Endometrium (tissue), 2 donors: ENCODE data around the gene DDR2.
"Not testable (repeated sequence)": the region's sequence is repeated elsewhere in the genome, so short reads cannot be mapped to it uniquely, and the experiment has no call there.

Experiments
- FAIRE-seq: peaks from 2 replicates; lab custom pipeline; 2012; peaks lifted over from hg19 to GRCh38; lab: Jason Lieb, UNC
- donor health status: control.
- donor health status: control.

DDR2 gene

DNA sequence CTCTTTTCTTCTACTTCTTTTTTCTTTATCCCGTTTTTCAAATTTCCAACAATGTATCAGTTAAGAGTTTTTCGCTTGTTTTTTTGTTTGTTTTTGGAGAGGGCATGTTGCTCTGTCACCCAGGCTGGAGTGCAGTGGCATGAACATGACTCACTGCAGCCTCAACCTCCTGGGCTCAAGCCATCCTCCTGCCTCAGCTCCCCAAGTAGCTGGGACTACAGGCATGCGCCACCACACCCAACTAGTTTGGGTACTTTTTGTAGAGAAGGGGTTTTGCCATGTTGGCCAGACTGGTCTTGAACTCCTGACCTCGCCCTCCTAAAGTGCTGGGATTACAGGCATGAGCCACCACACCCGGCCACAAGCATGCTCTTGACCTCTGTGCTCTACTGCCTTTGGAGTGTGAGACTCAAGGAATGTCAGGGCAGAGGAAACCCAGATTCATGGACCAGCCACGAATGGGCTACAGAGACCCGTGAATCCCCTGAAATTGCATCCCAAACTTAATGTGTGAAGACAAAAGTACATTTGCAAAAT is 93.1 kb downstream of the DDR2 start:
- FAIRE-seq, result no peak

DNA sequence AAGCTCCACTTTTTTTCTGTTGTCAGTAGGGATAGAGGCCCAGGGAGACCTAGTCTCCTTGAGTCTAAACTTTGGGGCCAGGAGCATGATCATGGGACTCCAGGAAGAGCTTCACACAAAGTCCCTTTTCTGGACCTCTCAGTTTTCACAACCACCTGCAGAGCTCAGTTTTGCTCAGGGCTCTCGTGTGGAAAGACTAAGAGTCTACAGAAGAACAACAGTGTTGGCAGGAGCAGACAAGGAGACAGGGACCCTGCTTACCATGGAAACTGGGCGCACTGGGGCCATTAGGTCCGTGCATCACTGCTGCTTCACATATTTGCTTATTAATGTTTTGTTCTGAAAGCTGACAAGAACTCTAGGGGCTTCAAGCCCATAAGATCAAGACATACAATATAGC is 94.3 kb downstream of the DDR2 start:
- no peak for FAIRE-seq

DNA sequence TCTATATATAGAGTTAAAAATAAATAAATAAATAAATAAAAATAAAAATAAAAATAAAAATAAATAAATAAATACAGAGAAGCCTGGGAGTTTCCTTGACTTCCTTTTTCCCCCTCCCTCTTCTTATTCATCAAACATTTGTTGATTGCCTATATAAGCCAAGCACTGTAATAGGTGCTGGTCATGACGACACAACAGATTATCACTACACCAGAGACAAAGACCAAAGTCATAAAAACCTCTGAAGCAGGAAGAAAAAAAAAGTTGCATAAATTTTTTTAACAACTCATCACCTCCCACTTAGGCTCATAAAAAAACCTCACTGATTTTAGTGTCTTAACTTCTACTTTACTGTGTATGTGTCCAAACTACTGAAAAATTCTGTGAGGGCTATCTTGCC is 95.2 kb downstream of the DDR2 start:
- peak; percentile 94 for FAIRE-seq

DNA sequence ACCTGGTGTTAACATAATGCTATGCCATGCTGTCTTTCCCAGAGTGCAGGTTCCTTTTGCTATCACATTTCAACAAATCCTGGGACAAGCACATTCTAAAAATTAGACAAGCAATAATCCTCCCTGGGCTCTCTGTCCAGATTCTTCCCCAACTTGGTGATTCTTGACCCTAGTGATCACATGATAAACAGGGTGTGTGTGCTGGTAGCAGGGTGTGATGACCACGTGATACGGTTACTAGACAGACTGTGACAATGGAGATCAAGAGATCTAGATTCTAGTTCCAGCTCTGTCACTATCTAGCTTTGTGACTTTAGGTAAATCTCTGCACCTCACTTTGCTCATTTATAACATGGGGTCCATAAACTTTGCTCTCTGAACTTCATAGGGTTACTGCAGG is 96.3 kb downstream of the DDR2 start:
- no peak for FAIRE-seq

DNA sequence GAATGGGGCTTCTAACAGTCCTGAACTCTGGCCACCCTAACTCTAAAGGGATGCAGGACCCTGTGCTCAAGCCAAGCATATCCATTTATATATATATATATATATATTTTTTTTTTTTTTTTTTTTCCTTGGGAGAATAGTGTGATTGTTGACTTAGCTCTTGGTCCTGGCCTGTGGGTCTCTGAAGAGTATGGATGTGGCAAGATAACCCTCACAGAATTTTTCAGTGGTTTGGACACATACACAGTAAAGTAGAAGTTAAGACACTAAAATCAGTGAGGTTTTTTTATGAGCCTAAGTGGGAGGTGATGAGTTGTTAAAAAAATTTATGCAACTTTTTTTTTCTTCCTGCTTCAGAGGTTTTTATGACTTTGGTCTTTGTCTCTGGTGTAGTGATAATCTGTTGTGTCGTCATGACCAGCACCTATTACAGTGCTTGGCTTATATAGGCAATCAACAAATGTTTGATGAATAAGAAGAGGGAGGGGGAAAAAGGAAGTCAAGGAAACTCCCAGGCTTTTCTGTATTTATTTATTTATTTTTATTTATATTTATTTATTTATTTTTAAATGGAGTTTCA is 97.0 kb downstream of the DDR2 start:
- peak; percentile 99 for FAIRE-seq

DNA sequence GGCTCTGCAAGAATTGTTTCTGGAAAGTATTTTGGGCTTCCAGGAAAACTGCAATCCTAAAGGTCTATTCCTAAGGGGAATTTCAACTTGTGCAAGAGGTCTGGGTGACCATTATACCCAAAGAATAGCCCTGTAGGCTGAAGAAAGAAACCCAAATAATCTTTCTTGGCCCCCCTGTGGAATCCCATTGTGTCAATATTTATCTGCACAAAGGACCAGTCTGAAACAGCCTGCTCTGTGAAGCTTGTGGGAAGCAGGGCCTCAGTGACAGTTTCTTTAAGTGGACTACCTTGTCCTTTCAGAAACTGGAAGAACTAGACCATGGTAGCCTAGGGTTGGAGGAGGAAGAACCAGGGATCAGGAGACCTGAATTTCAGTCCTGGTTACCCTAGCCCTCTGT is 99.8 kb downstream of the DDR2 start:
- no peak for FAIRE-seq

DNA sequence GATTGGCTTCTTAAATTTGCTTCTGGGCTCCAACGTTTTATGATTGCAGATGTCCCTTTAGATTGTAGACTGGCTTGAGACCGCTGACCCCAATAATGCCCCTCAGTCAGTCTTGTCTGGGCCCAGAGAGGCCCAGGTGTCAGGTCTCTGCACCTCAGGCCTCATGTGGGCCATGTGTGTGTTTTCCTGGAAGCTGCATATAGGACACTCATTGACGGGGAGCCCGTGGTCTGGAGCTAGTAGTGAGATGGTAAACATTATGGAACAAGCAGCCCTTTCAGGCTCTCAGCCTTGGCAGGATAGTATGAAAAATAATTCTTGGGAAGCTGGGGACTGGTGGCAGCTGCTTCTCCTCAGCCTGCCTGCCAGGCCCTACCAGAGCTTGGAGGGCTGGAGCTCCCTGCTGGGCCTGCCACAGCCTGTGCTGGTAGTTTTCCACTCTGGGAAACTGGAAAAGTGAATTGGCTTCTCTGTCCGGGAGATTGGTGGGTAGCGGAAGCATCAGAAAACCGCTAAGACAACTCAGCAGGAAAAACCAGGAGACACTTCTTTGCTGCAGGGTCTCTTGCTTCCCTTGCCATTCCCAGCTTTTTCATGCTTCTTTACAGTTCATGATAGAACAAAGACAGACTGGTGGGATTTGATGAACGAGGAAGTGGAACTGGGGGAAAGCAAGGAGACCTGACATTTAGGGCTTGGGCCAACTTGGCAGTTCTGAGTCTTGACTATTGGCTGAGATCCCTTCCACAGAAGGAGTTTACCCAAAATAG is 100.5 kb downstream of the DDR2 start:
- no peak for FAIRE-seq

DNA sequence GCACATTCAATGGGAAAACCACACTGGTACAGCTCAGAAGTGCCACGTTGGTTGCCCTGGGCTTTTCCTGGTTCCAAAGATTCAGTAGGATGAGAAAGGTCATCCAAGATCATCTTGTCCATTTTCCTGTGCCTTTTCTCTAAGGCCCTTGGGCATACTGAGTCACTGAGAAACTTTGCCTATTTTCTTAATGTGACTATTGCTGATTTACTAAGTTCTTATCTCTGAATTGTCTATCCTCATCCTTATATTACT is 101.0 kb downstream of the DDR2 start:
- FAIRE-seq, result no peak

DNA sequence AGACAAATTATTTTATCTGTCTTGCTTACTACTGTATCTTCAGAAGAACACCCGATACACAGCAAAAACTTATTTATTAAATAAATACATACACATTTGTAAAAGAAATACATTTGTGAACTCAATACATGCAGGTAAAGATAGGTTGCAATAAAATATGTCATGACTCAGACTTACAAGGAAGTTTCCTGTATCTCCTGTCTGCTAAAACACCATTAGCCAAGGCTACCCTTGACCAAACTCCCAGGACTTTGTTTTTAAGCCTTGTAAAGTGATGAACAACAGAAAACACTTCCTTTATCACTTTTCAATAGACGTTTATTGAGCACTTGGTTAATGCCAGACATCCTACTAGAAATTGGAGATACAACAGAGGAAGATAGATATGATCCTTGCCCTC is 101.8 kb downstream of the DDR2 start:
- FAIRE-seq, result no peak

DNA sequence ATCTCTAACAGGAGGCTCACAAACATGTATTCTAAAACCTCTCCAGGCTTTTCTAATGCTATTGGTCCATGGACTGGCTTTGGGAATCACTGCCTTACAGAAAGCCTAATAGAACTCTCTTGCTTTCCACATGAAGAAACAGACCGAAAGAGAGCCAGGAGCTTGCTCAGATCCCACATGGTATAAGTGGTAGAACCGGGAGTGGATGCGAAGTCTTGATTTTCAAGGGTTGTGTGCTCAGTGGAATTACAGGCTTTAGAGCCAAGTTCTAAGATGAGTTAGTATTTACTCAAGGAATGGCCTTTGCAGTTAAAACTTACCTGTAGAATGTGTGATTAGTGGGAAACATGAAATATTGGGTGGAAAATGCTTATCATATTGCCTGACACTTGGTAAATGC is 103.9 kb downstream of the DDR2 start:
- FAIRE-seq, result no peak

DNA sequence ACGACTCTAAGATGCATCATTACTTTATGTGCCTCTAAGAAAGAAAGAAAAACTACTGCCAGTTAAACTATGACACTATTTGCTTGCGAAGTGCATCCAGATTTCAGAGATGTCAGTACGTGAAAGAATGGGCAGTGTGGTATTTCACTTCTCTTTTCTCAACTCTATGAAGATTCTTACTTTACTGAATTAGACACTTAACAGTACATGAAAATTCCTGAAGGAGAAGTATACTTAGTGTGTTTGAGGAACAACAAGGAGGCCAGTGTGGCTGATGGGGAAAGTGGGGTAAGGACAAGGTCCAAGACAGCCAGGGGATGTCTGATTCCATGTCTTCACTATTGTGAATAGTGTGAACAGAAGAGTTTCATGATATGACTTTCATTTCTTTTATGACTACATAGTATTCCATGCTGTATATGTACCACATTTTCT is 104.4 kb downstream of the DDR2 start:
- no peak for FAIRE-seq

DNA sequence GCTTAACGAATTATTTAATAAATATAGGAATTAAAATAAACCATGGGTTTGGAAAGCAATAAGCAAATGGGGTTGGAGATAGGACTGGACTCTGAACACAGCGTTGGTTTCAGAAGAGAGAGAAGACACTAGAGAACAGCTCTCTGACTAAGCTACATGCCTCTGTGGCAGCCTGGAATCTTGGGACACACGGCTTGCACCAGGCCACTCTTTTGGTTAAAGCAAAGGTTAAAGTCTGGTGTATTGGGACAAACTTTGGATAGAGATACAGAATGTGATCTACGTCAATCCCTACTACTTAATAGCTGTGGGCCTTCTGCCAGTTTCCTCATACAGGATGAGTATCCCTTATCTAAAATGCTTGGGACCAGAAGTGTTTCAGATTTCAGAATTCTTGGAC is 108.5 kb downstream of the DDR2 start:
- no peak for FAIRE-seq

DNA sequence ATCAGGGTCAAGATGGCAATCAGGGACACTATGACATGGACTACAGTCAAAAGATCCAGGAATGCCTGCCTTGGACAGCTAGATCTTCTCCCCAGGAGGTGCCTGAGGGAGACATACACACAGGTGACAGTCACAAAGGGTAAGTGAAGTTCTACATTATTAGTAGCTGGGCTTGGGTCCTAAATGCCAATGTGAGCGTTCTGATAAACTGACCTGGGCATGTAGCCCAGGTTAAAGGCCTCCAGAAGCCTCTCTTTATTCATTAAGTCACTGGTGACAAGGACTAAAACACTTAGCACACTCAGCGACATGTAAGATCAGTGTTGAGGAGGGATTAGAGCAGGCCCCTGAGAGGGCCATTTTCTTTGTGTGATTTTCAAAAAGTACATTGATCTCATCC is 109.3 kb downstream of the DDR2 start:
- no peak for FAIRE-seq

DNA sequence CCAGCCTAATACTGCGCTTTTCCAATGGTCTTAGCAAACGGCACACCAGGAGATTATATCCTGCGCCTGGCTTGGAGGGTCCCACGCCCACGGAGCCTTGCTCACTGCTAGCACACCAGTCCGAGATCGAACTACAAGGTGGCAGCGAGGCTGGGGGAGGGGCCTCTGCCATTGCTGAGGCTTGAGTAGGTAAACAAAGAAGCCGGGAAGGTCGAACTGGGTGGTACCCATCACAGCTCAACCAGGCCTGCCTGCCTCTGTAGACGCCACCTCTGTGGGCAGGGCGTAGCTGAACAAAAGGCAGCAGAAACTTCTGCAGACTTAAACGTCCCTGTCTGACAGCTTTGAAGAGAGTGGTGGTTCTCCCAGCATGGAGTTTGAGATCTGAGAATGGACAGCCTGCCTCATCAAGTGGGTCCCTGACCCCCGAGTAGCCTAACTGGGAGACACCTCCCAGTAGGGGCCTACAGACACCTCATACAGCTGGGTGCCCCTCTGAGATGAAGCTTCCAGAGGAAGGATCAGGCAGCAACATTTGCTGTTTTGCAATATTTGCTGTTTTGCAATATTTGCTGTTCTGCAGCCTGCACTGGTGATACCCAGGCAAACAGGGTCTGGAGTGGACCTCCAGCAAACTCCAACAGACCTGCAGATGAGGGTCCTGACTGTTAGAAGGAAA is 114.1 kb downstream of the DDR2 start:
- FAIRE-seq, result not testable (repeated sequence)

DNA sequence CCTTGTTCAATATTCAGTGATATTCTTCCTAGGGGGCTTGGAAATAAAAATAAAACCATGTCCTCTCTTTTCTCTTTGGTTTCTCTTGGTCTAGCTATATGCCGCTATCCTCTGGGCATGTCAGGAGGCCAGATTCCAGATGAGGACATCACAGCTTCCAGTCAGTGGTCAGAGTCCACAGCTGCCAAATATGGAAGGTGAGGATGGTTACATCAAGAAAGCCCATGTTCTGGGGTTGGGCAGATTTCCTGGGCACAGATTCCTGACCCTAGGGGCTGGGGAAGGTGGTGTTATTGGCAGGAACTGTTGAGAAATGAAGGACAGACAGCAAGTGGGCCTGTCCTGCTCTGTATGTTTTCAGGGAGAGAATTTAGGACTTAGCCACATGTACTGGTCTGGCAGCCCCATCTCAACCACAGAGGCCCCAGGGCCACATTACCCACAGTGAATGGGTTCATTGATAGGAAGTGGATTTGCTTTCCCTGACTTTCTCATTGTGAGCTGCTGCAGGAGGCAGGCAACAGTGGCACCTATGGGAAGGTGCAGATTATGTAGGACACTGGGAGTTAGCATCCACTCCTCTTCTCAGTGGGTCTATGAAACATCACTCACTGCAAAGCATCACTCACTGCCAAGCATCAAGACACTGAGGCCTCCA is 120.9 kb downstream of the DDR2 start:
- no peak for FAIRE-seq

DNA sequence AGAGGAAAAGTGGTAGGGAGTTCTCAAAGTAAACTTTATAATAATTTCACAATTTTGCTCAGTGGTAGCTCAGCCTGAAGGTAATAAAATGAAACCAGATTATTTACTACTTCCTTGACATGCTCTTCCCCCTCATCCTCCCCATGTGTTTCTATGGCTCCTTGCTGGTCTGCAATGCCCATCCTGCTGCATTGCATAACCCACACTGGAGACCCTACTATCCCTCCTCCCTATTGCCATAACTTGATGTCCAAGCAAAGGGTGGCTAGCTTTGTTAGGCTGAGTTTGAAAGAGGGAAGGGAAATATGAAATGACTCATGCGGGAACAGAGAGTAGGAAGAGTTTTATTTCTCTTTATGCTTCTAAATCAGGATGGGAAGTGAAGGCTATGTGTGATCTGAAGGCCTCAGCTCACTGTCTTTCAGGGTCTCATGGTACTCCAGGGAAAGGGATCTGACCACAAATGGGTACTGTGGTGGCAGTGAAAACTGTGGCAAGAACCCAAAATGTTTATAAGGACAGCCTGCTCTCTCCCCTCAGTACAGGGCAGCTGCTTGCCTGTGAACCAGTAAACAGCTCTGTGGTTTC is 121.8 kb downstream of the DDR2 start:
- no peak for FAIRE-seq

DNA sequence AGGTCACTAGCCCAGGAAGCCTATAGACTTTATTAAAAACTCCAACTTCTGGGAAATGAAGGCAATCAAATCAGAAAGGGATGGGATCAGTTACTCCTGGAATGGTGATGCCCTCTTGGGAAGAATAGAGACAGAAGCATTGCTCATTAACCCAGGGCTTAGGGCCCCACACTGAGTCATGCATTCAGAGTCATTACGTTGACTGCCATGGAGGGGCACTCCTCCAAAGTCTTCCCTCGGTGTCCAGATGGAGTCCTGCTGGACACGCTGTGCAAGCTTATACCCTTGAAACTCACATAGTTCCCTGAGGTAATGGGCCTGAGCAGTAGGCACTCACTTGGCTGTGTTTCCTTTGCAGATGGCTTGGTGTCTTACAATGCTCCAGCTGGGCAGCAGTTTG is 123.0 kb downstream of the DDR2 start:
- no peak for FAIRE-seq

DNA sequence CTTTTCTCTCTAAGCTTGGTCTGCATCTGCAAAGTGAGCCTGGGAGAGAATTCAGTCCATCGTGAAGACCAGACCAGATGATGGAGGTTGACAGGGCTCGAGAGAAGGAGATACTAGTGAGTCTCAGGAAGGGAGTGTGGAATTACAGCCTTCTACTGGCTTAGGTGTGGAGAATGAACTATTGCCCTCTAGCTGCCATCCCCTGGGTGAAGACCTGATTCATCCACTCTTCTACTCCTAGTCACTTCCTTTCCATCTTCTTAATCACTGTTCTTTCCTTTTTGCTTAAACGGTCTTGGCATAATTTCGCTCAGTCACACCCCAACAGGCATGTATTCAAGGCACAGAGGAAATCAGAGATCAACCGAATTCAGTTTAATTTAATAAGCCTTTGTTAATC is 124.3 kb downstream of the DDR2 start:
- no peak for FAIRE-seq

DNA sequence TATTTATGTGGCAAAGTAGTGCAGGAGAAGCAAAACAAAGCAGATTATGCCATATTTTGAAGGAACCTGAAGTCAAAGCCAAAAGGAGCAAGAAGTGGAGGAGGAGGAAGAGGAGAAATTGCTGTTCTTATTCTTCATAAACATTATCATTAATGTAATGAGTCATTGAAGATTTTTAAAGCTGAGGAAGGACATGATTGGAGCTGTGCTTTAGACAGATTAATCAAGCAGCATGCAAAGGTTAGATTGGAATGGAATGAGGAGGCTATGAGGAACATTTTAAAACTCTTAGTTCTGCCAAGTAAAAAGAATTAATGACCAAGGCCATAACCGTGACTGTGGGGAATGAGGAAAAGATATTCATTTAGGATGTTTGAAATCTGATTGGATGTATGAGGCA is 125.2 kb downstream of the DDR2 start:
- no peak for FAIRE-seq

DNA sequence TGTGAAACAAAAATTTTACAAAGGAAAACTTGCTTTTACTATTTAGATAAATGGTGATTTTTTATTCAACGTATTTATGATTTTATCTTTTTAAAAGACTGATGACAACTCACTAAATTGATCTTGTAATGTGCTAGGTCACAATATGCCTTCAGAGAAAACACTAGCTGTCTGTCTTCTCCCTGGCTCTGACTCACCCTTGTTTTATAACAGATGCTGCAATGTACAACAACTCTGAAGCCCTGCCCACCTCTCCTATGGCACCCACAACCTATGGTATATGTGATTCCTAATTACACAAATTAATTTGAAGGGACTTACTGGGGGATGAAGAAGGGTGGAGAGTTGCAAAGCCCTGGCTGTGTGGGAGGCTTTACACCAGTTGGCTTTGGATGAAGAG is 133.5 kb downstream of the DDR2 start:
- no peak for FAIRE-seq

DNA sequence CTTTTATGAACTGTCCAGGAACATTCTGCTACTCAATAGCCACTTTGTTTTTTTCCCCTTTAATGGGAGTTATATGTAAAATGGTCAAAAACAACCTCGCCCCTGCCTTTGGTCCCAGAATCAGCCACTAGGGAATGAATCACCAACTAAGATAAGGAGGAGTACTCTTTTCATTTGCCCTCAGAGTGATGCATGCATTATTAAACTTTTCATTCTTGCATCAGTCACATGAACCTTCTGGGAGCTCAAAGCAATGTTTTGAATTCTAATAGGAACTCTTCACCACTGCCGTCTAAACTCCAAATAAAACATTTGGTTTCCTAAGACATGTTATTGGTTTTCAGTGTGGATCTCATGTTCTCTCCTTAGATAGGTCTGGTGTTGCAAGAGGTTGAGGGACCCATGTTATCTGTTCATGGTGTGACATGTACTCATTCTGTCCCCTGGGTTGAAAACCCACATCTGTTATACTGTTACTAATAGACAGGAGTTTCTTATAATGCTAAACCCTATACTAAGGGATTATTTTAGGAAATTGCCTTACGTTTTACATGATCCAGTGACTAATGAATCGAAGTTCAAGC is 140.4 kb downstream of the DDR2 start:
- no peak for FAIRE-seq

DNA sequence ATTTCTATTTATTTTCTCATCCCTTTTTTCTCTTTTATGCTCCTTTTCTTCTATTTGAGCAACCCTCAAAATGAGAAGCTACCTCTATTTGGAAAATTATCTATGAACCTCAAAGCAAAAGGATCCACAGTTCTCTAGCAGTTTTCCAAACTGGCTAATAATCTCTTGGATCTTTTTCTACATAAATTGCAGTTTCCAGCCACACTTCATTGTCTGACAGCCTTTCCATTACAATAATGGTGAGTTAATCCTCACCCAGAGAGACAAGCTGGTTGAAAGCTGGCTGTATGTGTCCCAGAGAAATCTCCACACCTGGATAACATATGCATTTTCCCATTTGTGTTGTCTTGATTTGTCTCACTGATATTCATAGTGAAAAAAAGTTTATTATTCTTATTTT is 141.7 kb downstream of the DDR2 start:
- FAIRE-seq, result no peak
